GM23248 (cell line): ENCODE measurements around the gene LGALS1. TPM values are rescaled to one million over a fixed set of nuclear protein-coding genes. Genes with fewer than 3 reads are reported as not detected.

Source experiments
- DNase-seq: peaks from one replicate; pipeline ENCODE4 v3.0.0-alpha.2; 2015
- H2AFZ ChIP-seq: fragments of 200-600 bp; sonication (generic); 2 replicates; pipeline ENCODE4 v1.6.1; 2016; ENCODE audit warnings: antibody characterized with exemption
- H3F3A ChIP-seq: fragments of 200-600 bp; sonication (generic); 2 replicates; pipeline ENCODE4 v1.6.1; 2016; ENCODE audit warnings: mild to moderate bottlenecking, antibody characterized with exemption, mixed run types; ENCODE audit not compliant: insufficient read depth
- H3K27ac ChIP-seq: fragments of 200-600 bp; sonication (generic); 2 replicates; pipeline ENCODE4 v1.5.1; 2016; ENCODE audit warnings: mild to moderate bottlenecking
- H3K27me3 ChIP-seq: fragments of 200-600 bp; sonication (generic); replicated peaks from 2 replicates; pipeline ENCODE4 v1.6.1; 2016; ENCODE audit warnings: mild to moderate bottlenecking; ENCODE audit not compliant: insufficient read depth
- H3K36me3 ChIP-seq: fragments of 200-600 bp; sonication (generic); 2 replicates; pipeline ENCODE4 v1.6.1; 2016; ENCODE audit warnings: low read depth, mild to moderate bottlenecking
- H3K4me1 ChIP-seq: fragments of 200-600 bp; sonication (generic); 2 replicates; pipeline ENCODE4 v1.6.1; 2016; ENCODE audit warnings: mild to moderate bottlenecking; ENCODE audit not compliant: insufficient read depth
- H3K4me2 ChIP-seq: fragments of 200-600 bp; sonication (generic); one replicate; pipeline ENCODE4 v1.6.1; 2016; ENCODE audit warnings: mild to moderate bottlenecking; ENCODE audit not compliant: unreplicated experiment
- H3K4me3 ChIP-seq: fragments of 200-600 bp; sonication (generic); 2 replicates; pipeline ENCODE4 v1.5.1; 2016; ENCODE audit warnings: mild to moderate bottlenecking
- H3K79me2 ChIP-seq: fragments of 200-600 bp; sonication (generic); 2 replicates; pipeline ENCODE4 v1.6.1; 2016; ENCODE audit warnings: mild to moderate bottlenecking; ENCODE audit not compliant: insufficient read depth
- H3K9ac ChIP-seq: fragments of 200-600 bp; sonication (generic); 2 replicates; pipeline ENCODE4 v1.6.1; 2016; ENCODE audit warnings: mild to moderate bottlenecking
- H3K9me2 ChIP-seq: fragments of 200-600 bp; sonication (generic); 2 replicates; pipeline ENCODE4 v1.6.1; 2016; ENCODE audit warnings: mixed run types, mild to moderate bottlenecking, moderate library complexity; ENCODE audit not compliant: insufficient read depth
- H3K9me3 ChIP-seq: fragments of 200-600 bp; sonication (generic); one replicate; pipeline ENCODE4 v1.6.1; 2017; ENCODE audit warnings: low read depth
- H4K20me1 ChIP-seq: fragments of 200-600 bp; sonication (generic); 2 replicates; pipeline ENCODE4 v1.6.0; 2016; ENCODE audit not compliant: insufficient read depth
- EZH2 ChIP-seq: fragments of 200-600 bp; sonication (generic); IDR thresholded peaks from 2 replicates; pipeline ENCODE4 v1.6.1; 2018; ENCODE audit warnings: antibody characterized with exemption, mild to moderate bottlenecking; ENCODE audit not compliant: insufficient read depth, poor library complexity, severe bottlenecking
- EZH2phosphoT487 ChIP-seq: fragments of 200-600 bp; sonication (generic); IDR thresholded peaks from 2 replicates; pipeline ENCODE4 v1.6.1; 2018; ENCODE audit warnings: antibody characterized with exemption, moderate library complexity, mild to moderate bottlenecking, low read depth; ENCODE audit not compliant: insufficient read depth
- WGBS, 2 experiments: methylation state at CpG; one replicate each; pipeline ENCODE4 v1.1.6; 2015 to 2017; ENCODE audit warnings: low lambda C conversion rate in 2 of 2, low coverage in 1 of 2; ENCODE audit errors: missing lambda C conversion rate in 2 of 2; 5-methylcytosine and 5-hydroxymethylcytosine counted together
- in situ Hi-C: fragments of 300-500 bp; cut with MboI; formaldehyde crosslinking; loops from 2 replicates; pipeline ENCODE4 v1.15.0; 2020
- polyA plus RNA-seq: library from polyadenylated mRNA; unstranded; fragments of >200 nt; fragmentation: Nextera tagmentation; extraction: Ambion mirVana; gene quantifications from 2 replicates; pipeline ENCODE4 v1.2.1, GENCODE V29; 2016
- total RNA-seq: library from RNA; depleted of rRNA; stranded (reverse); fragments of >200 nt; shearing (Covaris generic); gene quantifications from 2 replicates; pipeline ENCODE4 v1.2.3, GENCODE V29; 2014

LGALS1 gene
- total and polyA plus RNA-seq, 2 experiments from 2014 or later = 5,290 to 6,984 TPM

DNA sequence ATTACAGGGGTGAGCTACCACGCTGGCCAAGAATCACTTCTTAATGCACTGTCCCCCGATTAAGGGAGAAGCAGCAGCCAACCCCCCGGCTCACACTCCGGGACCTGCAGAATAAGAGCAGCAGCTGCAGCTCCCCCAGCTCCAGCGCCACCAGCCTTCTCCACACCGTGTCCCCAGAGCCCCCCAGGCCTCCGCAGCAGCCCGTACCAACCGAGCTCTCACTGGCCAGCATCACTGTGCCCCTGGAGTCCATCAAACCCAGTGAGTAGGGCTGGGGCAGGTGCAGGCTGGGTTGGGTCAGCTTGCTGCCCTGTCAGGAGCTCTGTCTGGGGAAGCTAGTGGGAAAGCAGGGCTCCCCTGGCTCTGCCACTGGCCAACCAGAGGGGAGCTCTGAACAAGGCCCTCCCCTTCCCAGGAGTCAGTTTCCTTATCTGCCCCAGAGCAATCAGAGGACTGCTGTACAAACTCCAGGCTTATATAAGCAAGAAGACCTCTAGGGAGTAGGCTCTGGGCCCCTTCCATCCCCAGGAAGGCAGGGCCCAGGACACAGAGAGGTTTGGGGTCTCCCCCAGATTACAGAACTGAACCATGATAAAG, 44.5 kb upstream of the LGALS1 start:
- 89 to 90% methylated on average over 9 of the region's 9 CpGs for WGBS, 2 experiments
- Histone ChIP-seq H3K27ac (no peak overlapping the region), H3K4me1 (peaks cover 22% of the 10 kb centered on the region), H3K4me3 (no peak overlapping the region), H3K27me3 (no peaks in the 10 kb centered on the region), H3K9me3 (no peaks in the 10 kb centered on the region), H3K9me2 (no peaks in the 10 kb centered on the region), H3K4me2 (no peak overlapping the region), H3K36me3 (no peaks in the 10 kb centered on the region), H3F3A (peaks cover 6% of the 10 kb centered on the region; the same call in 1 of the 2 replicates), H2AFZ (no peak overlapping the region), H3K79me2 (no peaks in the 10 kb centered on the region), H4K20me1 (no peaks in the 10 kb centered on the region), H3K9ac (no peak overlapping the region)
- no peak for DNase-seq
- in situ Hi-C loops = no loop called here
- no peak for TF ChIP-seq EZH2
- TF ChIP-seq EZH2phosphoT487 = no peak

DNA sequence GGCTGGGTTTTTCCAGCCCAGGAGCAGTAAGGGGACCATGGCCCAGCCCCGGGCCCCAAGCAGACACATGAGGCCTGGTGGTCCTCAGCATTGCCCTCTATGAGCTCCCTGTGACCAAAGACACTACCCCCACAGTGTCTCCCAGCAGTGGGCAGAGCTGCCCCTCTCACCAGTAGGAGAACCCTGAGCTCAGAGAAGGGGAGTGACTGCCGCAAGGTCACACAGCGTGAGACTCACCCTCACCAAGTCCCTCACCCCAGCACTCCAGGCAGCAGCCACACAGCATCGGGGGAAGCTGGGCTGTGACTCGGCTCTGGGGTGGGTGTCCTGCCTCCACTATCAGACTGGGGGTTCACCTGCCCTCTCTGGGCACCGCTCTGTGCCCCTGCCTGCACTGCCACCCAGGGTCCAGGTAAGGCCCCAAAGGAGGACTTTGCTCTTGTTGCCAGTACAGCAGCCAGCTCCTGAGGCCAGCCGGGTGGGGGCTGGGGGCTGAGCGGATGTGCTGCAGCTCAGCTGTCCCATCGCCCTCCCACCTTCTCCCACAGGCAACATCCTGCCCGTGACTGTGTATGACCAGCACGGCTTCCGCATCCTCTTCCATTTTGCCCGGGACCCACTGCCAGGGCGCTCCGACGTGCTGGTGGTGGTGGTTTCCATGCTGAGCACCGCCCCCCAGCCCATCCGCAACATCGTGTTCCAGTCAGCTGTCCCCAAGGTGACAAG, 43.8 kb upstream of the LGALS1 start:
- WGBS, 2 experiments = 85 to 86% methylated on average over 17 to 19 of the region's 19 CpGs
- no peaks in the 10 kb centered on the region for H3K36me3 ChIP-seq
- no peaks in the 10 kb centered on the region for H3K27me3 ChIP-seq
- no peak overlapping the region for H3K9ac ChIP-seq
- no peak overlapping the region for H3K27ac ChIP-seq
- H3K4me3 ChIP-seq = no peak overlapping the region
- H2AFZ ChIP-seq = no peak overlapping the region
- no peaks in the 10 kb centered on the region for H4K20me1 ChIP-seq
- no peaks in the 10 kb centered on the region for H3K79me2 ChIP-seq
- in situ Hi-C loops = no loop called here
- DNase-seq = no peak
- H3K4me1 ChIP-seq = peaks cover 22% of the 10 kb centered on the region
- H3F3A ChIP-seq = peaks cover 6% of the 10 kb centered on the region; the same call in 1 of the 2 replicates
- H3K9me3 ChIP-seq = no peaks in the 10 kb centered on the region
- TF ChIP-seq EZH2 (no peak), EZH2phosphoT487 (no peak)
- H3K9me2 ChIP-seq = no peaks in the 10 kb centered on the region
- no peak overlapping the region for H3K4me2 ChIP-seq

DNA sequence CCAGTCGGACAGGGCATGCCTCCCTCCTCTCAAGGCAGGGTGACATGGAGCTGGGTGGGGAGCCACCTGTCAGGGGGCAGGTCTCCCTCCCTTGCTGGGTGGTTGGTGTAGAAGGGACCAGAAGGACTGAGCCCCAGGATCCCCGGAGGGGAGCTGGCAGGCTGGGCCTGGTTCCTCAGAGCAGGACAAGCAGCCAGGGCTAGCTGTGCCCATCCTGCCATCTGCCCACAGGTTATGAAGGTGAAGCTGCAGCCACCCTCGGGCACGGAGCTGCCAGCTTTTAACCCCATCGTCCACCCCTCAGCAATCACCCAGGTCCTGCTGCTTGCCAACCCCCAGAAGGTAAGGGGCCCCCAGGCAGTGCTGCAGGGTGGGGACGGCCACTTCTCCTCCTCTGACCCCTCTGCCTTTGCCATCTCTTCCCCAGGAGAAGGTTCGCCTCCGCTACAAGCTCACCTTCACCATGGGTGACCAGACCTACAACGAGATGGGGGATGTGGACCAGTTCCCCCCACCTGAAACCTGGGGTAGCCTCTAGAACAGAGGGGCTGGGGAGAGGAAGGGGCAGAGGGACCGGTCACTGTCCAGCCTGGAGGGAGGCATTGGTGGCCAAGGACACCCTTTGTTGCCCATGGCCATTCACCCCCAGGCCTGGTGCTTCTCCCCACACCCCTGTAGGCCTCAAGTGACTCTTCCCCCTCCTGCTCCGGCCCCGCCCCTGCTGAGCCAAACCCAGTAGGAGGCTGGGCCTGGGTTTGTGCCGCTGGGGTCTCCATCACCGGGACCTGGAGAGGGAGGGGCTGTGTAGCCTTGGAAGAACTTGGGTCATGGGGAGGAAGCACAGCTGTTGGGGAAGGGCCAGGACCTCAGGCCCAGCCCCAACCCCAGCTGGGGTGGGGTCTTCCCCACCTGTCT, 43.0 kb upstream of the LGALS1 start:
- H3K27me3 ChIP-seq = no peaks in the 10 kb centered on the region
- in situ Hi-C loops = no loop called here
- no peak overlapping the region for H3K4me3 ChIP-seq
- H3K9ac ChIP-seq = no peak overlapping the region
- H3F3A ChIP-seq = peaks cover 6% of the 10 kb centered on the region; the same call in 1 of the 2 replicates
- DNase-seq = no peak
- no peak overlapping the region for H3K27ac ChIP-seq
- no peak for TF ChIP-seq EZH2phosphoT487
- no peak for TF ChIP-seq EZH2
- H3K4me2 ChIP-seq = no peak overlapping the region
- 80 to 92% methylated on average over 12 to 14 of the region's 14 CpGs for WGBS, 2 experiments
- H2AFZ ChIP-seq = no peak overlapping the region
- no peaks in the 10 kb centered on the region for H4K20me1 ChIP-seq
- H3K9me3 ChIP-seq = no peaks in the 10 kb centered on the region
- no peaks in the 10 kb centered on the region for H3K79me2 ChIP-seq
- no peaks in the 10 kb centered on the region for H3K36me3 ChIP-seq
- peaks cover 22% of the 10 kb centered on the region for H3K4me1 ChIP-seq
- no peaks in the 10 kb centered on the region for H3K9me2 ChIP-seq

DNA sequence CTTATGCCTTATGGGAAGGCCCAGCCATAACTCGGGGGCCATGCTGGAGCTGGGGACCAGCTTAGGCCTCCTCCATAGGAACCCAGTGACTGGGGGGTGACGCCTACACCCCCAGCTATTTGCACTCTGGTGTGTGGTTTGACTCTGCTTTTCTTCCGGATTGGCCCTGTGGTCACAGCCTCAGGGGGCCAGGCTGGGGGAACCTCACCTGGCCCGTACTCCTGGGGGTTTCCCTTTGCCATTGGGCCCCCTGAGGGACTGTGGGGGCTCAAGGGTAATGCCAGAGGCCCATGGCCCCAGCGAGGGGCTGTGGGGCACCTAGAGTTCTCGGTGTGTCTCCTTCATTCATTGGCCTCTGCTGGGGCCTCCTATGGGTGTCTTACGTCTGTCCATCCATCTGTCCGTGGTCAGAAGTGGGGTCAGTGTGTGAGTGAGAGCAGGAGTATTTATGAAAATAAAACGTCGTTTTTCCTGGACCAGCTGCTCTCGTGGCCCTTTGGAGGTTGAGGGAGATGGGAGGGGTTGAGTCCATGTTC, 42.3 kb upstream of the LGALS1 start:
- in situ Hi-C loops = no loop called here
- no peaks in the 10 kb centered on the region for H4K20me1 ChIP-seq
- H3K4me3 ChIP-seq = no peak overlapping the region
- TF ChIP-seq EZH2phosphoT487 (no peak), EZH2 (no peak)
- no peaks in the 10 kb centered on the region for H3K79me2 ChIP-seq
- peak overlapping the region; percentile 71 for H3K4me2 ChIP-seq
- peaks cover 6% of the 10 kb centered on the region; the same call in 1 of the 2 replicates for H3F3A ChIP-seq
- peaks cover 22% of the 10 kb centered on the region for H3K4me1 ChIP-seq
- WGBS, 2 experiments = 53 to 55% methylated on average over 11 of the region's 11 CpGs
- peak overlapping the region; percentile 68 for H3K9ac ChIP-seq
- H3K9me2 ChIP-seq = no peaks in the 10 kb centered on the region
- no peaks in the 10 kb centered on the region for H3K27me3 ChIP-seq
- H3K9me3 ChIP-seq = no peaks in the 10 kb centered on the region
- no peak for DNase-seq
- H3K36me3 ChIP-seq = no peaks in the 10 kb centered on the region
- peak overlapping the region; percentile 66 for H3K27ac ChIP-seq
- H2AFZ ChIP-seq = peak overlapping the region; percentile 52
